ENCODE measurements around the gene KRT15. TPM values are rescaled to one million over a fixed set of nuclear protein-coding genes. Genes with fewer than 3 reads are reported as not detected.

Gene KRT15
- total and polyA plus RNA-seq, 9 of the 15 experiments (the other 6 are each of a cell fraction or from before 2014, with no cell fraction given): 0.28 to 4.4 (median 0.56) TPM

DNA sequence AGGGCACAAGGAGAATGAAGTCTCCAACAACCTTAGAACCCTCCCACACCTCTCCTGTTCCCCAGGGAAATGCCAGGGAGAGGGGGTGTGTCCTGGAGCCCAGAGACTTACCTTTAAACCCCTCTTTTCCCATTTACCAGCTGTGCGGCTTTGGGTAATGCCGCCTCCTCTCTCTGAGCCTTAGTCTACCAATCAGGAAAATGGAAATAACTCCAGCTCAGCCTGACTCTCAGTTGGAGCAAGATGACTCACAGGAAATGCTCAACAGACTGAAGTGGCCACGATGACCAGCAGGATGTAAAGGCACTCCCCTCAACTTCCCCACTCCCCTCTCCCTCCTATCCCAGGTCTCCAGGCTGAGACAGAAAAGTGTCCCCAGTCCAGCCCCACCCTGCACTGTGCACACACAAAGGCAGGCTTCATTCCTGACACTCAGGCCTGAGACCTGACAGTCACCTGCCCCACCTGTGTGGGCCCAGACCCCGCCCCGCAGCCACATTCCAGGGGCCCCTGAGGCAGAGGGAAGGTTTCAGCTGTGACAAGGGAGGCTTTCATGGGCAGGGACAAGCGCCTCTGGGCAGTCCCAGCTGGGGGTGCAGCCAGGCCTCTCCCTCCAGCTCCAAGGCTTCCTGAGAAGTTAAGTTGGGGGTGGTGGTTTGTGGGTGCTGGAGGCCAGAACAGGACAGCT, 3.0 kb upstream of the KRT15 start (continued):
- TF ChIP-seq, protein P1, sequence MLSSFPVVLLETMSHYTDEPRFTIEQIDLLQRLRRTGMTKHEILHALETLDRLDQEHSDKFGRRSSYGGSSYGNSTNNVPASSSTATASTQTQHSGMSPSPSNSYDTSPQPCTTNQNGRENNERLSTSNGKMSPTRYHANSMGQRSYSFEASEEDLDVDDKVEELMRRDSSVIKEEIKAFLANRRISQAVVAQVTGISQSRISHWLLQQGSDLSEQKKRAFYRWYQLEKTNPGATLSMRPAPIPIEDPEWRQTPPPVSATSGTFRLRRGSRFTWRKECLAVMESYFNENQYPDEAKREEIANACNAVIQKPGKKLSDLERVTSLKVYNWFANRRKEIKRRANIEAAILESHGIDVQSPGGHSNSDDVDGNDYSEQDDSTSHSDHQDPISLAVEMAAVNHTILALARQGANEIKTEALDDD (IDR thresholded peaks at IDR 0.05): 0 out of 2 replicates have a peak, but pooled peaks have one; percentile 16
- TF ChIP-seq, protein P2, sequence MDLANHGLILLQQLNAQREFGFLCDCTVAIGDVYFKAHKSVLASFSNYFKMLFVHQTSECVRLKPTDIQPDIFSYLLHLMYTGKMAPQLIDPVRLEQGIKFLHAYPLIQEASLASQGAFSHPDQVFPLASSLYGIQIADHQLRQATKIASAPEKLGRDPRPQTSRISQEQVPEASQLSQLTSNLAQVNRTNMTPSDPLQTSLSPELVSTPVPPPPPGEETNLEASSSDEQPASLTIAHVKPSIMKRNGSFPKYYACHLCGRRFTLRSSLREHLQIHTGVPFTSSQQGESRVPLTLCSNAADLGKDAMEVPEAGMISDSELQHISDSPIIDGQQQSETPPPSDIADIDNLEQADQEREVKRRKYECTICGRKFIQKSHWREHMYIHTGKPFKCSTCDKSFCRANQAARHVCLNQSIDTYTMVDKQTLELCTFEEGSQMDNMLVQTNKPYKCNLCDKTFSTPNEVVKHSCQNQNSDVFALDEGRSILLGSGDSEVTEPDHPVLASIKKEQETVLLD (IDR thresholded peaks at IDR 0.05): no peak
- TF ChIP-seq RBM25 (IDR thresholded peaks at IDR 0.05; ENCODE audit: low read depth, low read length, severe bottlenecking) (peak; percentile 96), MAZ (CRISPR knock-in tag; conservative IDR thresholded peaks at IDR 0.05 in 1 of 2, IDR thresholded peaks at IDR 0.05 in 1 of 2) (0 out of 4 replicates have a peak, but pooled peaks of 1 of the 2 experiments have one; percentile 1), KDM1A (IDR thresholded peaks at IDR 0.05) (peak; percentile 83 to 95), SMARCB1 (IDR thresholded peaks at IDR 0.05; ENCODE audit: insufficient read length, low read depth) (no peak), CREM (IDR thresholded peaks at IDR 0.05; ENCODE audit: low read depth) (0 out of 2 replicates have a peak, but pooled peaks have one; percentile 23), ZNF316 (IDR thresholded peaks at IDR 0.05) (0 out of 2 replicates have a peak, but pooled peaks have one; percentile 22), SMARCE1 (IDR thresholded peaks at IDR 0.05) (peak; percentile 73; the same call in 1 of the 2 replicates), IFI16 (CRISPR knock-in tag; IDR thresholded peaks at IDR 0.05) (no peak), BCOR (IDR thresholded peaks at IDR 0.05) (peak; percentile 94), NBN (IDR thresholded peaks at IDR 0.05; ENCODE audit: low read depth) (0 out of 2 replicates have a peak, but pooled peaks have one; percentile 46), ZNF695 (CRISPR knock-in tag; IDR thresholded peaks at IDR 0.05) (no peak)
- TF ChIP-seq, protein P3, sequence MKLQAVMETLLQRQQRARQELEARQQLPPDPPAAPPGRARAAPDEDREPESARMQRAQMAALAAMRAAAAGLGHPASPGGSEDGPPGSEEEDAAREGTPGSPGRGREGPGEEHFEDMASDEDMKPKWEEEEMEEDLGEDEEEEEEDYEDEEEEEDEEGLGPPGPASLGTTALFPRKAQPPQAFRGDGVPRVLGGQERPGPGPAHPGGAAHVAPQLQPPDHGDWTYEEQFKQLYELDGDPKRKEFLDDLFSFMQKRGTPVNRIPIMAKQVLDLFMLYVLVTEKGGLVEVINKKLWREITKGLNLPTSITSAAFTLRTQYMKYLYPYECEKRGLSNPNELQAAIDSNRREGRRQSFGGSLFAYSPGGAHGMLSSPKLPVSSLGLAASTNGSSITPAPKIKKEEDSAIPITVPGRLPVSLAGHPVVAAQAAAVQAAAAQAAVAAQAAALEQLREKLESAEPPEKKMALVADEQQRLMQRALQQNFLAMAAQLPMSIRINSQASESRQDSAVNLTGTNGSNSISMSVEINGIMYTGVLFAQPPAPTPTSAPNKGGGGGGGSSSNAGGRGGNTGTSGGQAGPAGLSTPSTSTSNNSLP (IDR thresholded peaks at IDR 0.05; ENCODE audit: borderline replicate concordance, low read depth, low read length): no peak
- TF ChIP-seq, protein P4, sequence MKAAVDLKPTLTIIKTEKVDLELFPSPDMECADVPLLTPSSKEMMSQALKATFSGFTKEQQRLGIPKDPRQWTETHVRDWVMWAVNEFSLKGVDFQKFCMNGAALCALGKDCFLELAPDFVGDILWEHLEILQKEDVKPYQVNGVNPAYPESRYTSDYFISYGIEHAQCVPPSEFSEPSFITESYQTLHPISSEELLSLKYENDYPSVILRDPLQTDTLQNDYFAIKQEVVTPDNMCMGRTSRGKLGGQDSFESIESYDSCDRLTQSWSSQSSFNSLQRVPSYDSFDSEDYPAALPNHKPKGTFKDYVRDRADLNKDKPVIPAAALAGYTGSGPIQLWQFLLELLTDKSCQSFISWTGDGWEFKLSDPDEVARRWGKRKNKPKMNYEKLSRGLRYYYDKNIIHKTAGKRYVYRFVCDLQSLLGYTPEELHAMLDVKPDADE (conservative IDR thresholded peaks at IDR 0.05; ENCODE audit: control insufficient read depth, low read depth, low read length): peak; percentile 41; the same call in 1 of the 2 replicates
- TF ChIP-seq, protein P5, sequence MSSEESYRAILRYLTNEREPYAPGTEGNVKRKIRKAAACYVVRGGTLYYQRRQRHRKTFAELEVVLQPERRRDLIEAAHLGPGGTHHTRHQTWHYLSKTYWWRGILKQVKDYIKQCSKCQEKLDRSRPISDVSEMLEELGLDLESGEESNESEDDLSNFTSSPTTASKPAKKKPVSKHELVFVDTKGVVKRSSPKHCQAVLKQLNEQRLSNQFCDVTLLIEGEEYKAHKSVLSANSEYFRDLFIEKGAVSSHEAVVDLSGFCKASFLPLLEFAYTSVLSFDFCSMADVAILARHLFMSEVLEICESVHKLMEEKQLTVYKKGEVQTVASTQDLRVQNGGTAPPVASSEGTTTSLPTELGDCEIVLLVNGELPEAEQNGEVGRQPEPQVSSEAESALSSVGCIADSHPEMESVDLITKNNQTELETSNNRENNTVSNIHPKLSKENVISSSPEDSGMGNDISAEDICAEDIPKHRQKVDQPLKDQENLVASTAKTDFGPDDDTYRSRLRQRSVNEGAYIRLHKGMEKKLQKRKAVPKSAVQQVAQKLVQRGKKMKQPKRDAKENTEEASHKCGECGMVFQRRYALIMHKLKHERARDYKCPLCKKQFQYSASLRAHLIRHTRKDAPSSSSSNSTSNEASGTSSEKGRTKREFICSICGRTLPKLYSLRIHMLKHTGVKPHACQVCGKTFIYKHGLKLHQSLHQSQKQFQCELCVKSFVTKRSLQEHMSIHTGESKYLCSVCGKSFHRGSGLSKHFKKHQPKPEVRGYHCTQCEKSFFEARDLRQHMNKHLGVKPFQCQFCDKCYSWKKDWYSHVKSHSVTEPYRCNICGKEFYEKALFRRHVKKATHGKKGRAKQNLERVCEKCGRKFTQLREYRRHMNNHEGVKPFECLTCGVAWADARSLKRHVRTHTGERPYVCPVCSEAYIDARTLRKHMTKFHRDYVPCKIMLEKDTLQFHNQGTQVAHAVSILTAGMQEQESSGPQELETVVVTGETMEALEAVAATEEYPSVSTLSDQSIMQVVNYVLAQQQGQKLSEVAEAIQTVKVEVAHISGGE (CRISPR knock-in tag; IDR thresholded peaks at IDR 0.05): peak in 1 of 3 experiments; percentile 50; a peak in 2 of 6 replicates
